MCF 10A (cell line): ENCODE results near the gene PFKFB3. TPM values are rescaled to one million over a fixed set of nuclear protein-coding genes. Genes with fewer than 3 reads are reported as not detected.

Experiments used
- BruUV-seq: library from RNA; stranded (reverse); fragments of 400-500 nt; replicated peaks from 2 replicates; lab custom pipeline; 2021; lab: Mats Ljungman, UMichigan
- CTCF ChIA-PET: fragments of 300-600 bp; sonication (Branson Sonifier 250); formaldehyde crosslinking; extraction: SDS; loops from one replicate; lab custom pipeline; 2021; ENCODE audit warnings: antibody characterized with exemption, inconsistent platforms; lab: Yijun Ruan, JAX
- POLR2A ChIA-PET: fragments of 300-600, 350-650 bp; sonication (Branson Sonifier 250); formaldehyde crosslinking; extraction: SDS; loops from one replicate; lab custom pipeline; 2020; ENCODE audit warnings: antibody characterized with exemption, inconsistent platforms; lab: Yijun Ruan, JAX
- DNase-seq: peaks from one replicate; pipeline ENCODE4 v3.0.0-alpha.2; 2018; ENCODE audit not compliant: unreplicated experiment
- H3K27ac Mint-ChIP-seq: one replicate; pipeline ENCODE4 v1.8.0; 2022; ENCODE audit warnings: mild to moderate bottlenecking, low read depth, mixed read lengths; ENCODE audit not compliant: unreplicated experiment
- H3K27me3 Mint-ChIP-seq: one replicate; pipeline ENCODE4 v1.8.0; 2022; ENCODE audit warnings: mixed read lengths; ENCODE audit not compliant: insufficient read depth, unreplicated experiment
- H3K36me3 Mint-ChIP-seq: one replicate; pipeline ENCODE4 v1.8.0; 2022; ENCODE audit warnings: mild to moderate bottlenecking, moderate library complexity, mixed read lengths; ENCODE audit not compliant: insufficient read depth, unreplicated experiment
- H3K4me1 Mint-ChIP-seq: one replicate; pipeline ENCODE4 v1.8.0; 2022; ENCODE audit warnings: mixed read lengths; ENCODE audit not compliant: insufficient read depth, unreplicated experiment
- H3K4me3 Mint-ChIP-seq: one replicate; pipeline ENCODE4 v1.8.0; 2022; ENCODE audit warnings: mild to moderate bottlenecking, moderate library complexity, mixed read lengths; ENCODE audit not compliant: unreplicated experiment
- H3K9me3 Mint-ChIP-seq: one replicate; pipeline ENCODE4 v1.8.0; 2022; ENCODE audit warnings: mixed read lengths; ENCODE audit not compliant: unreplicated experiment
- CTCF ChIP-seq: fragments of 200-600 bp; IDR thresholded peaks from one replicate; pipeline ENCODE4 v1.8.0; 2022; ENCODE audit warnings: antibody characterized with exemption, mild to moderate bottlenecking; ENCODE audit not compliant: unreplicated experiment
- intact Hi-C: fragments of 100-400 bp; cut with micrococcal nuclease; formaldehyde crosslinking; loops from 2 replicates; pipeline ENCODE4 v1.14.1; 2022
- total RNA-seq: library from RNA; stranded (reverse); gene quantifications from 2 replicates; pipeline ENCODE4 v1.2.3, GENCODE V29; 2022

Gene PFKFB3
- total RNA-seq, 1 experiment from 2014 or later: 15.8 TPM

GRCh38 chr10:6226216-6226615, 23.5 kb downstream of the PFKFB3 start:
- no peak overlapping the region for H3K27ac Mint-ChIP-seq
- POLR2A ChIA-PET: no interaction called here

GRCh38 chr10:6227346-6227745, 24.6 kb downstream of the PFKFB3 start:
- peaks cover 69% of the 10 kb centered on the region for H3K36me3 Mint-ChIP-seq
- no peak overlapping the region for H3K27ac Mint-ChIP-seq

More at GRCh38 chr10:6226216-6226615, 23.5 kb downstream of the PFKFB3 start:
- Mint-ChIP-seq H3K4me1 (no peaks in the 10 kb centered on the region), H3K36me3 (peaks cover 73% of the 10 kb centered on the region), H3K4me3 (no peak overlapping the region), H3K9me3 (no peaks in the 10 kb centered on the region), H3K27me3 (no peaks in the 10 kb centered on the region)
- no peak for TF ChIP-seq CTCF
- intact Hi-C loops: no loop called here
- CTCF ChIA-PET: no interaction called here
- no TSS peak for BruUV-seq
- DNase-seq: no peak

GRCh38 chr10:6228010-6228511, 25.3 kb downstream of the PFKFB3 start:
- intact Hi-C loops: no loop called here
- POLR2A ChIA-PET: no interaction called here
- Mint-ChIP-seq H3K27me3 (no peaks in the 10 kb centered on the region), H3K4me3 (no peak overlapping the region), H3K27ac (no peak overlapping the region), H3K9me3 (no peaks in the 10 kb centered on the region), H3K36me3 (peaks cover 63% of the 10 kb centered on the region), H3K4me1 (no peaks in the 10 kb centered on the region)
- no peak for TF ChIP-seq CTCF
- CTCF ChIA-PET: interaction anchor here (0.6 kb wide), 1 partner anchor 459 kb away, joined by 4 read pairs; no protein-coding TSS in a partner anchor
- DNase-seq: no peak
- no TSS peak for BruUV-seq

More at GRCh38 chr10:6227346-6227745, 24.6 kb downstream of the PFKFB3 start:
- CTCF ChIA-PET: no interaction called here
- POLR2A ChIA-PET: no interaction called here
- Mint-ChIP-seq H3K27me3 (no peaks in the 10 kb centered on the region), H3K4me3 (no peak overlapping the region), H3K4me1 (no peaks in the 10 kb centered on the region), H3K9me3 (no peaks in the 10 kb centered on the region)
- intact Hi-C loops: no loop called here
- BruUV-seq: no TSS peak
- no peak for DNase-seq
- TF ChIP-seq CTCF: no peak

- Mint-ChIP-seq H3K36me3 (peaks cover 57% of the 10 kb centered on the region), H3K9me3 (no peaks in the 10 kb centered on the region), H3K4me1 (no peaks in the 10 kb centered on the region), H3K4me3 (no peak overlapping the region), H3K27me3 (no peaks in the 10 kb centered on the region), H3K27ac (no peak overlapping the region)
- DNase-seq: no peak
- no peak for TF ChIP-seq CTCF
- ChIA-PET CTCF (no interaction called here), POLR2A (no interaction called here)
- intact Hi-C loops: no loop called here
- no TSS peak for BruUV-seq
Observed at GRCh38 chr10:6228647-6229046, 25.9 kb downstream of the PFKFB3 start.
